HL-60 (cell line): ENCODE results near the gene TPH2.

Experiments
- DNase-seq, 2 experiments: peaks; one replicate each; pipeline ENCODE4 v3.0.0-alpha.2; 2010 to 2020; ENCODE audit warnings: low read depth in 1 of 2, low spot score in 1 of 2
- H3K27ac ChIP-seq: fragments of 250-450 bp; sonication (Bioruptor Pico); replicated peaks from 2 replicates; pipeline ENCODE4 v1.5.1; 2020; ENCODE audit warnings: mild to moderate bottlenecking, moderate library complexity
- H3K27me3 ChIP-seq: fragments of 250-450 bp; sonication (Bioruptor Pico); 2 replicates; pipeline ENCODE4 v1.5.1; 2021; ENCODE audit warnings: mild to moderate bottlenecking, moderate library complexity; ENCODE audit not compliant: insufficient read depth, poor library complexity, severe bottlenecking
- H3K4me3 ChIP-seq: replicated peaks from 2 replicates; pipeline ENCODE4 v1.5.1; 2011; ENCODE audit warnings: mild to moderate bottlenecking, control low read depth, low read length; ENCODE audit not compliant: insufficient read depth
- GABPA ChIP-seq: IDR thresholded peaks from 2 replicates; pipeline ENCODE4 v1.6.1; 2012; ENCODE audit warnings: low read depth
- POLR2AphosphoS5 ChIP-seq: IDR thresholded peaks from 2 replicates; pipeline ENCODE4 v1.6.1; 2012; ENCODE audit warnings: low read depth
- SPI1 ChIP-seq: IDR thresholded peaks from 2 replicates; pipeline ENCODE4 v1.6.1; 2012; ENCODE audit warnings: low read depth, mild to moderate bottlenecking, borderline replicate concordance
- TF ChIP-seq, protein P1 (sequence below): IDR thresholded peaks from 2 replicates; pipeline ENCODE4 v1.6.1; 2012; ENCODE audit warnings: low read depth; ENCODE audit not compliant: insufficient replicate concordance
- TF ChIP-seq, protein P2 (sequence below): IDR thresholded peaks from one replicate; pipeline ENCODE4 v1.5.1; 2011; ENCODE audit warnings: low read length, control low read depth, inconsistent platforms; ENCODE audit not compliant: insufficient read depth

The TPH2 gene

DNA sequence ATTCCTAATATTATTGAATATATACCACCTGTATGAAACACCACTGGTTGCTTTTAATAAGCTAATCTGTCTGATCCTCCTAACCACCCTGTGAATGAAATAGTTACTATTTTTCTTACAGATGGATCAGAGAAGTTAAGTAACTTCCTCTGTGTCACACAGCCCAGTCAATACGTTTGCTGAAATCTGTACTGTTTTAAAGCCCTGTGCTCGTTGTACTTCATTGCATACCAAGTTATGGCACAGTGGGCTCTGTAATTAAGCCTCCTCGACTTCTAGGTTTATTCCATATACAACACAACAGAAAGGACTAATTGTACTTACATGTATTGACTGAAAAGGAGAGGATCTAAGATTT lies 137.9 kb downstream of the TPH2 start:
- no peak for DNase-seq
- no peak overlapping the region for H3K4me3 ChIP-seq
- peaks cover 2% of the 10 kb centered on the region for H3K27me3 ChIP-seq
- no peak for TF ChIP-seq POLR2AphosphoS5
- TF ChIP-seq, protein P1, sequence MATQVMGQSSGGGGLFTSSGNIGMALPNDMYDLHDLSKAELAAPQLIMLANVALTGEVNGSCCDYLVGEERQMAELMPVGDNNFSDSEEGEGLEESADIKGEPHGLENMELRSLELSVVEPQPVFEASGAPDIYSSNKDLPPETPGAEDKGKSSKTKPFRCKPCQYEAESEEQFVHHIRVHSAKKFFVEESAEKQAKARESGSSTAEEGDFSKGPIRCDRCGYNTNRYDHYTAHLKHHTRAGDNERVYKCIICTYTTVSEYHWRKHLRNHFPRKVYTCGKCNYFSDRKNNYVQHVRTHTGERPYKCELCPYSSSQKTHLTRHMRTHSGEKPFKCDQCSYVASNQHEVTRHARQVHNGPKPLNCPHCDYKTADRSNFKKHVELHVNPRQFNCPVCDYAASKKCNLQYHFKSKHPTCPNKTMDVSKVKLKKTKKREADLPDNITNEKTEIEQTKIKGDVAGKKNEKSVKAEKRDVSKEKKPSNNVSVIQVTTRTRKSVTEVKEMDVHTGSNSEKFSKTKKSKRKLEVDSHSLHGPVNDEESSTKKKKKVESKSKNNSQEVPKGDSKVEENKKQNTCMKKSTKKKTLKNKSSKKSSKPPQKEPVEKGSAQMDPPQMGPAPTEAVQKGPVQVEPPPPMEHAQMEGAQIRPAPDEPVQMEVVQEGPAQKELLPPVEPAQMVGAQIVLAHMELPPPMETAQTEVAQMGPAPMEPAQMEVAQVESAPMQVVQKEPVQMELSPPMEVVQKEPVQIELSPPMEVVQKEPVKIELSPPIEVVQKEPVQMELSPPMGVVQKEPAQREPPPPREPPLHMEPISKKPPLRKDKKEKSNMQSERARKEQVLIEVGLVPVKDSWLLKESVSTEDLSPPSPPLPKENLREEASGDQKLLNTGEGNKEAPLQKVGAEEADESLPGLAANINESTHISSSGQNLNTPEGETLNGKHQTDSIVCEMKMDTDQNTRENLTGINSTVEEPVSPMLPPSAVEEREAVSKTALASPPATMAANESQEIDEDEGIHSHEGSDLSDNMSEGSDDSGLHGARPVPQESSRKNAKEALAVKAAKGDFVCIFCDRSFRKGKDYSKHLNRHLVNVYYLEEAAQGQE: no peak
- TF ChIP-seq SPI1: no peak
- no peak overlapping the region for H3K27ac ChIP-seq

DNA sequence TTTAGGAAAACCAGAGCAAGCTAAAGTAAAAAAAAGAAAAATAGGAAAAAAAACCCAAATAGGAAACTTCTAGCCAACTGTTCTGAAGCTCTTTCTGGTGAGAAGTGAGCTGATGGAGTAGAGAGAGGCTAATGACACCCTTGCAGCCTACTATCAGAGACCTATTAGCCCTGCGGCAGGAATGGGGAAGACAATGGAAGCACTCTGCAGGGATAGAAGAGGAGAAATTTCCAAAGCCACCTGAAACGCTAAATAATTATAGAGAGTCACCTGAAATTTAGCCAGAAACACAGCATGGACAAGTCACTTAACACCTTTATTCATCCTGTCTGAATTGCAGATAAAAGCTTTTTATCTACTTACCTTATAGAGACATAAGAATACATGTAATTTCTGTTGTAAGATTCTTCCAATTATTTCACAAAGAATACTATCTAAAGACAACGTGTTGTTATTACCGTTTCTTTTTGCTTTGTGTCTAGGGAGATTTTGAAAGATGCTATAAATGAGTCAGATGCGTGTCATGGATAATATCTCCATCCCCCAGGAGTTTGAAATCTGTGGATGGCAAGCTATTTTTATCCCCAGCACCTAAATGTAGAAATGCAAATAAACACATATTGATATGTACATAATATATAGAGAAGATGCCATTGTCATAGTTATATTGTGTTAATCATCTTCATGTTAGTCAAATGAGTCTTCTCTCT lies 138.6 kb downstream of the TPH2 start:
- Histone ChIP-seq H3K27ac (no peak overlapping the region), H3K27me3 (peaks cover 2% of the 10 kb centered on the region), H3K4me3 (no peak overlapping the region)
- no peak for DNase-seq
- TF ChIP-seq, protein P1: no peak
- TF ChIP-seq POLR2AphosphoS5: no peak
- TF ChIP-seq, protein P2, sequence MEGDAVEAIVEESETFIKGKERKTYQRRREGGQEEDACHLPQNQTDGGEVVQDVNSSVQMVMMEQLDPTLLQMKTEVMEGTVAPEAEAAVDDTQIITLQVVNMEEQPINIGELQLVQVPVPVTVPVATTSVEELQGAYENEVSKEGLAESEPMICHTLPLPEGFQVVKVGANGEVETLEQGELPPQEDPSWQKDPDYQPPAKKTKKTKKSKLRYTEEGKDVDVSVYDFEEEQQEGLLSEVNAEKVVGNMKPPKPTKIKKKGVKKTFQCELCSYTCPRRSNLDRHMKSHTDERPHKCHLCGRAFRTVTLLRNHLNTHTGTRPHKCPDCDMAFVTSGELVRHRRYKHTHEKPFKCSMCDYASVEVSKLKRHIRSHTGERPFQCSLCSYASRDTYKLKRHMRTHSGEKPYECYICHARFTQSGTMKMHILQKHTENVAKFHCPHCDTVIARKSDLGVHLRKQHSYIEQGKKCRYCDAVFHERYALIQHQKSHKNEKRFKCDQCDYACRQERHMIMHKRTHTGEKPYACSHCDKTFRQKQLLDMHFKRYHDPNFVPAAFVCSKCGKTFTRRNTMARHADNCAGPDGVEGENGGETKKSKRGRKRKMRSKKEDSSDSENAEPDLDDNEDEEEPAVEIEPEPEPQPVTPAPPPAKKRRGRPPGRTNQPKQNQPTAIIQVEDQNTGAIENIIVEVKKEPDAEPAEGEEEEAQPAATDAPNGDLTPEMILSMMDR: no peak
- no peak for TF ChIP-seq SPI1
- TF ChIP-seq GABPA: no peak

DNA sequence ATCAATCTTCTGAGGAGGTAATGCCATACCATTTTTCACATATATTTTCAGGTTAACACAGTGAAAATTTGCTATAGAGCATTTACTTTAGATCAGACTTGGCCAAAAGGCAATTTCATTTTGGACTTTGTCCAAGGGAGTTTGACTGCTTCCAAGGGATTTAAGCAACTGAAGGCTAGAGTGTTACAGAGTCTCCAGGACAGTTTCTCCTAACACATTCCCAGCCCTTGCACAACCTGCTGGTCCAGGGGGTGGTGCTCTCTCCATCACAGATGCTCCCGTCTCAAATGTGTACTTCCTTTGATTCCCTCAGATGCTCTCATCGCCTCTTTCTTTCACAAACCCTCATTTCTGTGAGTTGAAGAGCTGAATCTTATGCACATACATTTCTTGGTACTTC lies 143.1 kb downstream of the TPH2 start:
- H3K4me3 ChIP-seq: no peak overlapping the region
- H3K27ac ChIP-seq: no peak overlapping the region
- TF ChIP-seq GABPA (no peak), POLR2AphosphoS5 (no peak), SPI1 (no peak)
- TF ChIP-seq, protein P1: no peak
- TF ChIP-seq, protein P2: no peak
- DNase-seq: no peak
- no peaks in the 10 kb centered on the region for H3K27me3 ChIP-seq
